ENCODE data around the gene TSEN34.
"Not testable (repeated sequence)": the region's sequence is repeated elsewhere in the genome, so short reads cannot be mapped to it uniquely, and the experiment has no call there.

TSEN34 gene

DNA sequence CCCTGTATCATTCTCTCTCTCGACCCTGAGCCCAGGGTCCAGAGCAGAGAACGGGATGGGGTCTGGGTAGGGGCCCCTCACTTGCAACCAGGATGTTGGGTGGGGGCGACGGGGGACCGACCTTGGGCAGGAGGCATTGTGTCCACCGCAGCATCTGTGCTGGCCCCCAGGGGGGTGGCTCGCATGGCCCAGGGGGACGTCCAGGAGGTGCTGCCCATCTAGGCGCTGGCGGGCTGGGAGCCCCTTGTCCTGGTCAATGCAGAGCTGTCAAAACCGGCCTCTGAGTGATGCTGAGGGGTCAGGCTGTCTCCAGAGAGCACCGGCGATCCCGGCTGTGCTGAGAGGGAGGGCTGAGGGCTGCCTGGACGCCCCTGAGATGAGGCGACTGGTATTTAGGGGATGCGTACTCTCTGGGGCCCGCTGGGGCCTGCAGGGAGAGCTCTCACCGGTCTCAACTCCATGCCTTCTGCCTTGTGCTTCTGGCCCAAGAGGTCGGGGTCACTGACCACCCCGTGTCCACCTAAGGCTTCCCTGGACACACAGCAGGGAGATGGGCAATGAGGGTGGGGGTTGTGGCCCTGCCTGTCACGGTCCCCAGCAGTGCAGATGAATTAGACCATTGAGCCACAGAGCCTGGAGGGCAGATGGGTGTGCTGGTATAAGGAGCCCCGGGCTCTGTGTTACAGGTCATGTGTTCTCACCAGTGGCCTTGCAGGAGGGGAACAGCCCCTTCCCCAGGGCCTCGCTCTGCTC lies 18.1 kb downstream of the TSEN34 start:
- no peak for DNase-seq (ENCODE audit: low read depth in 2 of 2)

DNA sequence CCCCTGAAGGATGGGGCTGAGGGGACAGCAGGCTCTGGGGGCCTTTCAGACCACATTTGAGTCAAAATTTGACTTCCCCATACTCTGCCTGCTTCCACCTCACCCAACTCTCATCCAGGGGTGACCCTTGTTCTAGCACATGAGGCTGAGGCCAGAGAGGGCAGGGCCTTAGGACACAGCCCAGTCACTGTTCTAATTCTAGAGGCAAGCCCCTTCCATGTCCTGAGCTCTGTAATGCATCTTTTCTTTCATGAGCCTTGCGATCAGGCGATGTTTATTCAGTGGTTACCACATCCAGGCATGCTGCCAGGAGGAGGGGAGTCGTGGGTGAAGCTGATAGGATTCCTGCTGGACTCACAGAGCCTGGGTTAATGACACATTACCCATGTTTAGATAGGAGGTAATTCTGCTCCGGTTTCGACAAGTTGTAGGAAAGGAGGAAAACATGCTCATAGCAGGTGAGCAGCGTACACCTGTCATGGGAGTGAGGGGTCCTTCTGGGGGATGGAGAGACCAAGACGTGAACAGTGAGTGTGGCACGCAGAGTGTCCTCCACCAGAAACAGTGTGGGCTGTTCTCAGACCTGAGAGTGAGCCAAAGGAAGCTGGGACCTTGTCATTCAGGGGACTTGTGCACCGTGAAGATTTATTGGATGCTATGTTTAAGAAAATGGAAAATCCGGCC lies 18.8 kb downstream of the TSEN34 start:
- DNase-seq (ENCODE audit: low read depth in 2 of 2), result no peak

DNA sequence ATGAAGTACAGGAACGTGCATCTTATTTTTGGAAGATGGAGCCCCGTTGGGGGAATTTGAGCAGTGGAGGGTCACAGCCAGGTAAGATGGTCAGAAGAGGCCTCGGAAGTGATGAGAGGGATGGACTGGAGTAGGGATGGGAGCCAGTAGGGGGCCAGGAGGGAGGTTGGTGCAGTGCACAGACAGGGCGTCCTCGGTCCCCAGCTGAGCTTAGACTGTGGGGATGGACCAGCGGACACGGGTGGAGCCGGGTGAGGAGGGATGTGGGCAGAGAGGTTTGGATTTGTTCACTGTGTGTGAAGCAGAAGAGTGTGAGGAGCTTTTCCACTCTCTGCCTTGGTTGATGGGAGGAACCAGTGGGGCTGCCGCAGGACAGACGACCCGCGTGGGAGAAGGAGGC lies 20.1 kb downstream of the TSEN34 start:
- no peak for DNase-seq (ENCODE audit: low read depth in 2 of 2)

DNA sequence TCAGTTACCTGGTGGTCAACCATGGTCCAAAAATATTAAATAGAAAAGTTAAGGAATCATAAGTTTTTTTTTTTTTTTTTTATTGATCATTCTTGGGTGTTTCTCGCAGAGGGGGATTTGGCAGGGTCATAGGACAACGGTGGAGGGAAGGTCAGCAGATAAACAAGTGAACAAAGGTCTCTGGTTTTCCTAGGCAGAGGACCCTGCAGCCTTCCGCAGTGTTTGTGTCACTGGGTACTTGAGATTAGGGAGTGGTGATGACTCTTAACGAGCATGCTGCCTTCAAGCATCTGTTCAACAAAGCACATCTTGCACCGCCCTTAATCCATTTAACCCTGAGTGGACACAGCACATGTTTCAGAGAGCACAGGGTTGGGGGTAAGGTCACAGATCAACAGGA lies 23.1 kb downstream of the TSEN34 start:
- DNase-seq (ENCODE audit: low read depth in 2 of 2), result not testable (repeated sequence)

DNA sequence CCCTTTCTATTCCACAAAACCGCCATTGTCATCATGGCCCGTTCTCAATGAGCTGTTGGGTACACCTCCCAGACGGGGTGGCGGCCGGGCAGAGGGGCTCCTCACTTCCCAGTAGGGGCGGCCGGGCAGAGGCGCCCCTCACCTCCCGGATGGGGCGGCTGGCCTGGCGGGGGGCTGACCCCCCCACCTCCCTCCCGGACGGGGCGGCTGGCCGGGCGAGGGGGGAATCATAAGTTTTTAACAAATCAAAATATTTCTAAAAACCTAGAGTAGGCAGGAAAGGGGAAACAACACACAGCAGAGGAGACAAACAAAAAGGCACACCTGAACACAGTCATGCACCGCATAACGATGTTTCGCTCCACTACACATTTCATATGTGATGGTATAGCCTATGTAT lies 23.6 kb downstream of the TSEN34 start:
- not testable (repeated sequence) for DNase-seq (ENCODE audit: low read depth in 2 of 2)

DNA sequence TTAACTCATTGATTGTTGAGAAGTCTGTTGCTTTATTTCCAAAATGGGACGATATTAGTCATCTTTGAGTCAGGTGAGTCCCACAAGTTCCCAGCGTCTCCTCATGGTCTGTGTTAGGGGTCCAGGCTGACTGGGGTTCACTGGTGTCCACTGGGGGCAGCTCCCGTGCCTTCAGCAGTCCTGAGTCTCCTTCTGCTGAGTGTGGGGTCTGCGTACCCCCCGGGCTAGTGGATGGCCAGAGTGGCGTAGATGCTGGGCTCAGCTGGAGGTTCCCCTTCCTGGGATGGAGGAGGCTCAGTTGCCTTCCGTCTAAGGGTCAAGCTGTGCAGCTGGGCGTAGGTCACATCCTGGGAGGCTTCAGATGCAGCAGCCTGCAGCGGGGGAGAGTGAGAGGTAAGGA lies 25.8 kb downstream of the TSEN34 start:
- DNase-seq (ENCODE audit: low read depth in 2 of 2), result no peak

DNA sequence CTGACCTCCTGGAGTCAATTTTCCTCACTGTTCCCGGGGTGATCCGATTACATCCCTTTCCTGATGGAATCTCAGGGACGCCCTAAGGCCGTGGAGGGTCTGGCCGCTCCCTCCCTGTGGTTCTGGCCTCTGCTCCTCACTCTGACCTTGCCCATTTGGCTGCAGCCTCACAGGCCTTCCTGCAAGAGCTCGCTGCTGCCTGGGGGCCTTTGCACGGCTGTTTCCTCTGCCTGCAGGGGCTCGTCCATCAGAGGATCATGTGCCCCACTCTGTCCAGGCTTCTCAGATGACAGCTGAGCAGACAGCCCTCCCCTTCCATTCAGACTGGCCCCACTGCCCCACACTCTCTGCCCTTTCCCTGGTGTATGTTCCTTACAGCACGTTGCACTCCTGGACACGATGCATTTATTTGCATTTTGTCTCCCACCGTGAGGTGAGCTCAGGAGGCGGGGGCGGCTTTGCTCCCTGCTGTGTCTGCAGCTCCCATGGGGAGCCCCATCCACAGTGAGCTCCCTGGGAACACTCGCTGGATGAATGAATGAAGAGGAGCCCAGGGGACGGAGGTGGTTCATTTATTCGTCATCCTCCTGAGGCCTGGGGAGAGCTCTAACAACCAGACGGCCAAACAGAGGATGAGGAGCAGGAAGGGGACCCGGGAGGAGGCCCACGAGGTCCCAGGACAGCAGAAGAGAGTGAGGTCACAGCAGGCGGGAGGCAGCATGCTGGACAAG lies 26.6 kb downstream of the TSEN34 start:
- not testable (repeated sequence) for DNase-seq (ENCODE audit: low read depth in 2 of 2)

DNA sequence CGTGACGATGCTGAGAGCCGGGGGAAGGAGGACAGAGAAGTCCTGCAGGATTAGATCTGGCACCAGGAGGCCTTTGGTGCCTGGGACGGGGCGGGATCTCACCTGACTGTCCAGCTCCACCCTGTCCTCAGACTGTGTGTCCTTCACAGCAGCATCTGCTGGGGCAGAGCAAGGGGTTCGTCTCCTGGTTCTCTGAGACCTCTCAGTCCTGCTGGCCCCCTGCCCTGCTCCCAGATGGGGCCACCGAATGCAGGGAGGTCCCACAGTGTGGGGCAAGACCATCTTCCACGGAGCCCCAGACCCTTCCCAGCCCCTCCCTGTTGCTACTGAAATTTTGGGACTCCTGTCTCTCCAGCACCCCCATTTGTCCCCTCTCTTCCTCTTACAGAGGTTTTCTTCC lies 27.2 kb downstream of the TSEN34 start:
- DNase-seq (ENCODE audit: low read depth in 2 of 2), result no peak

DNA sequence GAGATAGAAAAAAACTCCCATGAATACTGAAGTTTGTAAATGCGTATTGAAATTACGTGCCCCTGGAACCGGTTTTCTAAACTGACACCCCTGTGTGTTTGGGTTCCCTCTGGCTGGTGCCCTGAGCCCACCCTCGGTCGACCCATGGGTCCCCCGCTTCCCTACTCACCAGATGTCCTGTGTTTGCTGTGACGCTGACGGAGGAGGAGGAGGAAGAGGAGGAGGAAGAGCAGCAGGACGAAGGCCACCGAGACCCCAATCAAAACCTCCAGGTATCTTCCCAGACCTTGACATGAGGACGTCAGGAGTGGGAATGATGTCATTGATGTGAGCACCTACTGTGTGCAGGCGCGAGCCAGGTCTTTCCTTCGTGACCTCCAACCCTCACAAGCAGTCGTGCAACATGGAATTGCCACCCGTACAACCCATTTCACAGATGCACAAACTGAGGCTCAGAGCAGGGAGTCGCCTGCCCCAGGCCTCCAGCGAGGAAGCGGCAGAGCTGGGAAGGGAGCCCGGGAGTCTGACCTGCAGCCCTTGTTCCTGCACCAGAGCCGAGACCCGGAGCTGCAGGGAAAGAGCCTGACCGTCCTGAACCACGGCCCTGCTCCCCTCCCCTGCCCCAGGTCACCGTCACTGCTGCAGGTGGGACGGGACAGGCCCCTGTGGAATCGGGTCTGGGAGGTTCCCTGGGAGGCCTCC lies 28.0 kb downstream of the TSEN34 start:
- no peak for DNase-seq (ENCODE audit: low read depth in 2 of 2)

DNA sequence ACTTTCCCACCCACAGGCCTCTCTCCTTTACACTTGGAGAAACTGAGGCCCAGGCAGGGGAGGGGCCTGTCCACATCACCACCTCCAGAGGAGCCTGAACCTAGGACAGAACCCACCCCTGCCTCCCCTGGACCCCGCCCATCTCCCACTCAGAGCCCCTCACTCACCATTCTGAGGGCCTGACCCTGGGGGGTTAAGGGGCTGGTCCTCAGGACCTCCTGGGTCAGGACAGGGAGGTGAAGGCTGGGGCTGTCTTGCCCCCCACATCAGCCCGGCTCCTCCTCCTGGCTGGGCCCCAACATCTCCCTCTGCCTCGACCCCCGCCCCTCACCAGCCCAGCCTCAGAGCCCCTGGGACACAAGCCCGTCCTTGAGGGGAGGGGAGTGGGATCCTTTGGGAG lies 28.6 kb downstream of the TSEN34 start:
- not testable (repeated sequence) for DNase-seq (ENCODE audit: low read depth in 2 of 2)

DNA sequence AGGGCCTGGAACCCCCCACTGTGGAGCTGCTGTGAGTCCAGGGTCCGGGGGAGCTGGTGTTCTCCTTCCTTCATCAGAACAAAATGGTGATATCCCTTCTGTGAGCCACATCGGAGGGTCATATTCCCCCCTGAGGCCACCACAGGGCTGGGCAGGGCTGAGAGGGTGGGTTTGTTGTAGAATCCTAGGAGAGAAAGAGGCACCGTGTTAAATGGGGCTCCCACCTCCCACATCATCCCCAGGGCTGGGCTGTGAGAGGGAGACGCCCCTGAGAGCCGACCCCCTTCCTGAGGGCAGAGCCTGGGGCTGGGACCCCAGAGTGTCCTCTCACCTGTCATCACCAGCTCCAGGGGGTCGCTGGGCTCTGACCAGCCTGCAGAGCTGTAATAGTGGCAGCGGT lies 30.8 kb downstream of the TSEN34 start:
- DNase-seq (ENCODE audit: low read depth in 2 of 2), result not testable (repeated sequence)

DNA sequence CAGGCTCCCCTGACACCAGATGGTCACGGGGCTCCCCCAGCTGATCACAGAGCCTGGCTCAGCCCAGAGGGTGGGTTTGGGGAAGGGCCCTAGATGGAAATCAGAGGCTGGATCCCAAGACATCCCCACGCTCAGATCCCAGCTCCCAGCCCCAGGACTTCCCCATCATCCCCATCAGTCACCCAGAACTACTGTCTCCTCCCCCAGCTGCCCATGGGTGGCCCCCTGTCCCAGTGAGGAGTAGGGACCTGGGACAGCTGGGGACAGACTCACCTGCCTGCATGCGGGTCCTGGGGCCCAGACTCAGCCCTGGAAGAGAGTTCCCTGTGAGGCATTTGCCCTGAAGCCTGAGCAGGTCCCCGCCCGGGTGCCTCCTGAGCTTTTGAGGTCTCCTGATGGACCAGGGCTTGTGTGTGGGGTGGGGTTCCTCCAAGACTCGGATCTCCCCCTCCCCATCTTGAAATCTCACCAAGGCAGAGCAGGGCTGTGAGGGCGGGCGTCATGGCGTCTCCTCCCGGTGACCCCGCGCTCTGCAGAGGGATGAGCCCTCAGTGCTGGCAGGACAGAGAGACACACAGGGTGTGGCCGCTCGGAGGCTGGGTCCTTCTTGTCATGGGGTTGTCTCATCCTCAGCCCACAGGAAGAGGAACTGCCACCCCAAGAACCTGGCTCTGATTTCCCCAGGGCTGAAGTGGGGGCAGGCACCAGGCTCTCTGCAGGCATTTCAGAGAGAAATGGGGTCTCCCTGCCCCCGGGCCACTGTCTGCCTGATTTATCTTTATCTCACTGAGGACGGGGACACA lies 31.6 kb downstream of the TSEN34 start, which contains the start of gene LILRB3:
TSS of gene LILRB3 (minus strand) at position 534 of the 803 bp plus-strand sequence. CDS start at position 503, 31 bp downstream.
- DNase-seq (ENCODE audit: low read depth in 2 of 2), result not testable (repeated sequence)

DNA sequence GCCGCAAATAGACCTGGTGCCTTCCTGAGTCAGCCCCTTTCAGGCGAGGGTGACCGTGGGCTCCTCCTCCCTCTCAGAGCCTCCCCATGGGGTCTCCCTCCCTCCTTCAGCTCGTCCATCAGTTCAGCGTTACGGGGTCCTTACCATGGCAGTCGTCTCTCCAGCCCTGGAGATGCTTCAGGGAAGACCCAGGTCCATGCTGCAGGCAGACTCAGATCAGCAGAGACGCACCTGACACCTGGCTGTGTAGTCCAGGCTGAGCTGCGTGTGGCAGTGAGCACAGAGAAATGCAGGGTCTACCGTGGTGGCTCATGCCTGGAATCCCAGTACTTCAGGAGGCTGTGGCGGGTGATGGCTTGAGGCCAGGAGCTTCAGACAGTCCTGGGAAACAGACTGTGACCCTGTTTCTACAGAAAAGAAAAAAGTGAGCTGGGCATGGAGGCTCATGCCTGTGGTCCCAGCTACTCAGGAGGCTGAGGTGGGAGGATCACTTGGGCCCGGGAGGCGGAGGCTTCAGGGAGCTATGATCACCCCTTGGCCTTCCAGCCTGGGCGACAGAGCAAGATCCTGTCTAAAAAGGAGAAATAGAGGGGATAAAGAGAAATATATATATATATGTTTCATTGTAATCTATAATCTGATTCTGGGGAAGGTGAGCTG lies 32.3 kb downstream of the TSEN34 start:
- not testable (repeated sequence) for DNase-seq (ENCODE audit: low read depth in 2 of 2)

DNA sequence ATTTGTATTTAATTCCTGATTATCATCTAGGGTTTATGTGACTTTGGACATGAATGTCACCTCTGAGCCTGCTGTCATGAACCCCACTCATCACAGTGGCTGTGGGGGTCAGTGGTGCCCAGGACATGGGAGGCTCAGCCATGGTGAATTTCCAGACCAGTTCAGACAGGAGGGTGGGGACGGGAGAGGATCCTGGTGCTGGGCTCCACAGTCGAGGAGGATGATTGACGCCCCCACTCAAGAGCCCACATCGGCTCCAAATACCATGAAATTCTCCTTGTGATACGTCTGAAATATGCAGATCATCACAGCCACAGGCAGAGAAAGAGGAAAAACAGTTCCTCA lies 32.8 kb downstream of the TSEN34 start:
- not testable (repeated sequence) for DNase-seq (ENCODE audit: low read depth in 2 of 2)

DNA sequence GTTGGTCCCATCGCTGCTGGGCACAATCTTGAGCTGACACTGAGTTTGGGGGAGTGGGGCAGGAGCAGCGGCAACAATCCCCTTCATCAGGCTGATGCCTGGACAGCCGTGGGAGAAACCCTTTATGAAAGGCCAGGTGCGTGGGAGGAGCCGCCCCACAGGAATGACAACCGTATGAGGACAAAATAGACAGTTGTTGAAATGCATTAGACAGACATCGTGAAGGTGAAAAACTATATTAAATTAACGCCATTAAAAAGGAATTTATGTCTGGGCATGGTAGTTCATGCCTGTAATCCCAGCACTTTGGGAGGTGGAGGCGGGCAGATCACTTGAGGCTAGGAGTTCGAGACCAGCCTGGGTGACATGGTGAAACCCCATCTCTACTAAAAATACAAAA lies 33.5 kb downstream of the TSEN34 start:
- DNase-seq (ENCODE audit: low read depth in 2 of 2), result not testable (repeated sequence)

DNA sequence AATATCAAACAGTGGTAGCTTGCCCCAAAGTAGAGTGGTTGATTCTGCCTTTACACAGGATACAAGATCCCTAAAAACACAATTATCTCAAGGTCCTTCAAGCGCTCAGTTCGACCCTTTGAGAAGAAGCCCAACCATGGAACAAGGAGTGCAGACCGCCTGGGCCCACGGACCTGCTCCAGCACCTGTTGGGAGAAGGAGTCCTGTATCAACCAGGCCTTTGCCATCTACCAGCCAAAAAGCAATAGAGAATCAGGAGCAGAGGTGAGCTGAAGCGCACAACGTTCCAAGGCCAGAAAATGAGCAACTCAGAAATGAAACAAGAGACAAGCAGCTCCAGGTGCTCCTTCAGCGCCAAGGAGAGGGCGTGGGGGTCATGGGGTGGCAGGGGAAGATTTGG lies 38.0 kb downstream of the TSEN34 start:
- DNase-seq (ENCODE audit: low read depth in 2 of 2), result no peak

DNA sequence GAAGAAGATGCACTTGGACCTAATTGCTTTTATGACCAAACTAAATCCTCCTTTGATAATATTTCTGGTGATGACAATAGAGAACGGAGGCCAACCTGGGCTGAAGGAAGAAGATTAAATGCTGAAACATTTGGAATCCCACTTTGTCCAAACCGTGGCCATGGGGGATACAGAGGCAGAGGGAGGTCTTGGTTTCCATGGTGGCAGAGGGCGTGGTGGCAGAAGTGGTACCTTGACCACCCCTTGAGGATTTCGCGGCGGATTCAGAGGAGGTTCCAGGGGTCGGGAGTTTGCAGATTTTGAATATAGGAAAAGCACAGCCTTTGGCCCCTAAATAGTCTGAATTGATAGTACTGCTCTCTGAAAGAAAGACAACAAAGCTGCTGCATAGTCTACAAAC lies 38.9 kb downstream of the TSEN34 start:
- DNase-seq (ENCODE audit: low read depth in 2 of 2), result no peak

DNA sequence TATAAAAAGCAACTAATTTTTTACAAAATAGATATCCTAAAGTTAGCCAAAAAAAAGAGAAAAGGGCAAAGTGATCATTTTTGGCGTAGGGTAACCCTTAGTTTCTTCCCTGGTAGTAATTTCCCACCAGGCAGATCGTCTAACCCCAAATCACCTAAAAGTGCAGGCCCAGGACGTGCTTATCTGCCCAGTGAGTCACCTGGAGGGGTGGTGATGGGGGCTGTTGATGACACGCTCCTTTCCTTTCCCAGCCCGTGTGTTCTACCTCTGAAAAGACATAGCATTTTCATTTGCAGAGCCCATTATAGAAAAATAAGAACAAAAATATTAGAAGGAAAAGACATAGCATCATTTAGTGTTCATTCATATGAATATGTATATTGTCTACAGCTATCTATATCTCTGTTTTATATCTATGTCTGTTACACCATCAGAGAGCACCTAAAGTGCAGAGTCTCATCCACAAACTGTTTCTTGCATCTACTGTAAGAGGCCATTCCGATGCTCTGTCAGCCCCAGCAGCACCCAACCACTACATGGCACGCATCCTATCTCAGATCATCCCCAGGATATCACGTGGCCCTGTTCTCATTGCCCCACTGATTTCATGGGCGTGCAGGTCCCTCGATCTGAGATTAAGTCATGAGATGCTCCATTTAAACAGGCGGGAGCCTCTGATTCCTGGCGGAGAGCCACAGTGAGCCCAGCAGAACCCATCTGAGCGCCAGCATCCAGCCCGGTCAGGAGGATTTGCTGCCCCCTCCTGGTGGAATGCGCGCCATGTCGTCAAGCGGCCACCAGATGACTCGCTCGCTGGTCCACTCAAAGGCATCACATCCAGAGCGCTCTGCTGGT lies 40.2 kb downstream of the TSEN34 start:
- DNase-seq (ENCODE audit: low read depth in 2 of 2), result peak; percentile 82 to 84

DNA sequence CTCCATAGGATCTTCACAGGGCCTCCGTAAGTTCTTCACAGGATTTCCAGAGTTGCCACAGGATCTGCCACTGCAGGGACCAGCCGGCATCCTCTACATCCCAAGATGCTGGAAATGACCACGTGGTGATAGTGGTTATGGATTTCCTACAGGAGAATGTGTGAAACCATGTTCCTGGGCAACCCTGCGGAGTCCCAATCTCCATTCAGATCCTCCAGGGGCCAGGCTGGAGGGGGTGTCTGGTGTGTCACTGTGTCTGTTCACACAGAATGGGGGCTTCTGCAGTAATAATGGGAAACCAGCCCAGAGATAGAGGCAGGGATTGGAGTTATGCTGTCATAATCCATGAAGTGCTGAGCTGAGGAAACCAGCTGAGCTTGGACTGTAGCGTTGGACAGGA lies 42.8 kb downstream of the TSEN34 start:
- DNase-seq (ENCODE audit: low read depth in 2 of 2), result no peak
